CD14-positive monocyte (primary cell): ENCODE data around the gene WWOX. TPM values are rescaled to one million over a fixed set of nuclear protein-coding genes. Genes with fewer than 3 reads are reported as not detected.
"Not testable (repeated sequence)": the region's sequence is repeated elsewhere in the genome, so short reads cannot be mapped to it uniquely, and the experiment has no call there.

ENCODE experiments used
- DNase-seq, 3 donors: peaks; one replicate each; pipeline ENCODE4 v3.0.0-alpha.2; 2011 to 2022
- H2AFZ ChIP-seq: 2 replicates; pipeline ENCODE4 v1.6.0; 2012; ENCODE audit warnings: mild to moderate bottlenecking, low read depth, low read length, inconsistent platforms; ENCODE audit not compliant: insufficient read depth, poor library complexity, severe bottlenecking
- H3K27ac ChIP-seq, 2 donors: 1 replicate in 1 of 2; 2 replicates in 1 of 2; pipeline ENCODE4 v1.5.1; 2012 to 2013; ENCODE audit warnings: low read length in 2 of 2, control low read depth in 1 of 2, inconsistent platforms in 1 of 2, low read depth in 1 of 2, mild to moderate bottlenecking in 1 of 2
- H3K27me3 ChIP-seq, 2 donors: one replicate each; pipeline versions ENCODE4 v1.6.0 to v1.6.1; 2011 to 2013; ENCODE audit warnings: low read length in 2 of 2; ENCODE audit not compliant: control insufficient read depth in 2 of 2, insufficient read depth in 2 of 2
- H3K36me3 ChIP-seq, 2 donors: replicated peaks in 1 of 2; 1 replicate in 1 of 2; 2 replicates in 1 of 2; pipeline versions ENCODE4 v1.5.1 to v1.6.1; 2012 to 2013; ENCODE audit warnings: low read length in 2 of 2, control low read depth in 1 of 2, inconsistent platforms in 1 of 2, mild to moderate bottlenecking in 1 of 2; ENCODE audit not compliant: insufficient read depth in 2 of 2, control insufficient read depth in 1 of 2
- H3K4me1 ChIP-seq, 2 donors: 1 replicate in 1 of 2; 2 replicates in 1 of 2; pipeline versions ENCODE4 v1.5.1 to v1.6.1; 2012 to 2013; ENCODE audit warnings: low read length in 2 of 2, control low read depth in 1 of 2, inconsistent platforms in 1 of 2, mild to moderate bottlenecking in 1 of 2, moderate library complexity in 1 of 2; ENCODE audit not compliant: insufficient read depth in 2 of 2, control insufficient read depth in 1 of 2
- H3K4me2 ChIP-seq: replicated peaks from 2 replicates; pipeline ENCODE3; 2012; ENCODE audit warnings: low read length, moderate library complexity, mild to moderate bottlenecking; ENCODE audit not compliant: poor library complexity, severe bottlenecking; ENCODE audit errors: extremely low read depth
- H3K4me3 ChIP-seq, 3 experiments: fragments of 200-600 bp in 1 of 3; sonication (generic) in 1 of 3; replicated peaks in 1 of 3; 1 replicate in 2 of 3; 2 replicates in 1 of 3; pipeline ENCODE4 v1.5.1; 2011 to 2013; ENCODE audit warnings: low read length in 3 of 3, mild to moderate bottlenecking in 3 of 3, control low read depth in 2 of 3, low read depth in 2 of 3, inconsistent platforms in 1 of 3, moderate library complexity in 1 of 3
- H3K79me2 ChIP-seq: 2 replicates; pipeline ENCODE4 v1.6.0; 2012; ENCODE audit warnings: mild to moderate bottlenecking, control low read depth, inconsistent platforms, low read length, moderate library complexity; ENCODE audit not compliant: insufficient read depth
- H3K9ac ChIP-seq: 2 replicates; pipeline ENCODE4 v1.6.0; 2017; ENCODE audit warnings: low read length, mild to moderate bottlenecking; ENCODE audit not compliant: insufficient read depth, poor library complexity, severe bottlenecking
- H3K9me3 ChIP-seq, 2 donors: replicated peaks in 1 of 2; 1 replicate in 1 of 2; 2 replicates in 1 of 2; pipeline versions ENCODE4 v1.5.1 to v1.6.1; 2012 to 2013; ENCODE audit warnings: low read length in 2 of 2, control low read depth in 1 of 2; ENCODE audit not compliant: control insufficient read depth in 1 of 2, insufficient read depth in 1 of 2
- H4K20me1 ChIP-seq: 2 replicates; pipeline ENCODE4 v1.6.0; 2012; ENCODE audit warnings: mild to moderate bottlenecking, low read length, control low read depth, moderate library complexity; ENCODE audit not compliant: insufficient read depth
- H3K27ac Mint-ChIP-seq, 7 donors: one replicate each; pipeline ENCODE4 v1.8.0; 2020; ENCODE audit warnings: mild to moderate bottlenecking in 7 of 7, mixed read lengths in 7 of 7, moderate library complexity in 6 of 7, inconsistent platforms in 2 of 7
- H3K27me3 Mint-ChIP-seq, 3 donors: one replicate each; pipeline ENCODE4 v1.8.0; 2021 to 2022; ENCODE audit warnings: low read depth in 3 of 3, mild to moderate bottlenecking in 3 of 3, mixed read lengths in 3 of 3, moderate library complexity in 3 of 3, inconsistent platforms in 1 of 3
- H3K36me3 Mint-ChIP-seq, 2 donors: one replicate each; pipeline ENCODE4 v1.8.0; 2020; ENCODE audit warnings: mixed read lengths in 2 of 2, inconsistent platforms in 1 of 2, mild to moderate bottlenecking in 1 of 2
- H3K4me1 Mint-ChIP-seq: one replicate; pipeline ENCODE4 v1.8.0; 2020; ENCODE audit warnings: mild to moderate bottlenecking, mixed read lengths
- H3K4me3 Mint-ChIP-seq, 2 donors: one replicate each; pipeline ENCODE4 v1.8.0; 2020; ENCODE audit warnings: mild to moderate bottlenecking in 2 of 2, mixed read lengths in 2 of 2, moderate library complexity in 1 of 2
- H3K9me3 Mint-ChIP-seq, 7 donors: one replicate each; pipeline ENCODE4 v1.8.0; 2020 to 2022; ENCODE audit warnings: mixed read lengths in 7 of 7, mild to moderate bottlenecking in 6 of 7, moderate library complexity in 6 of 7, inconsistent platforms in 2 of 7
- WGBS: methylation state at CpG from one replicate; pipeline ENCODE4 v1.1.5; 2013; ENCODE audit warnings: missing lambda C conversion rate; ENCODE audit not compliant: insufficient coverage; 5-methylcytosine and 5-hydroxymethylcytosine counted together
- intact Hi-C, 2 donors: fragments of 100-400 bp; cut with micrococcal nuclease; formaldehyde crosslinking; loops; one replicate each; pipeline versions ENCODE4 v1.15.0 to v1.15.1; 2023
- polyA plus RNA-seq, 3 donors: library from polyadenylated mRNA; depleted of rRNA in 1 of 3; unstranded in 2 of 3; stranded (reverse) in 1 of 3; fragments of 300-500 nt in 2 of 3; fragments of >200 nt in 1 of 3; fragmentation: Illumina TruSeq in 2 of 3; gene quantifications; 1 replicate in 2 of 3; 2 replicates in 1 of 3; pipeline ENCODE4 v1.2.3, GENCODE V29; 2012 to 2021
- TF ChIP-seq, protein P1 (sequence below): fragments of 200-600 bp; IDR thresholded peaks from one replicate; pipeline ENCODE4 v1.8.0; 2022; ENCODE audit warnings: antibody characterized with exemption, mild to moderate bottlenecking

WWOX gene
- polyA plus RNA-seq, 3 donors, result 4.0 to 7.0 (median 6.3) TPM

DNA sequence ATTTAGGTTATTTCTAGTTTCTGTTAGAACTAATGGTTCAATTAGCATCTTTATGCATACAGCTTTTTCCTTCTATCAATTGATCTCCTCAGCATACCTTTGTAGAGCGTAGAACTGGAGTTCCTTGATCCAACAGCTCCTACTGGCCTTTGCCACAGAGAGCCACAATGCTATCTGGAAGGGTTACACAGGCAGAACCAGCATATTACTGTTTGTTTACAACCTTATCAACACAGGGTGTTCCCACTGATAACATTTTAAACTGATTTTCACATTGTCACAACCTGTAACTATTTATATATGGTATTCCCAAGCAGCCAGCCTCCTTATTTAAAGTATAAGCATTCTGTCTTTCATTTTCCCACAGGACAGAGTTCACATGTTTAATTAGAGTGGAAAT, 1118.9 kb downstream of the WWOX start:
- no peak overlapping the region for H2AFZ ChIP-seq
- H3K4me2 ChIP-seq, result no peak overlapping the region
- no peak overlapping the region for H3K9ac ChIP-seq
- H3K27ac ChIP-seq, result no peak overlapping the region
- peaks cover 4% of the 10 kb centered on the region for H3K4me1 Mint-ChIP-seq
- TF ChIP-seq, protein P1, sequence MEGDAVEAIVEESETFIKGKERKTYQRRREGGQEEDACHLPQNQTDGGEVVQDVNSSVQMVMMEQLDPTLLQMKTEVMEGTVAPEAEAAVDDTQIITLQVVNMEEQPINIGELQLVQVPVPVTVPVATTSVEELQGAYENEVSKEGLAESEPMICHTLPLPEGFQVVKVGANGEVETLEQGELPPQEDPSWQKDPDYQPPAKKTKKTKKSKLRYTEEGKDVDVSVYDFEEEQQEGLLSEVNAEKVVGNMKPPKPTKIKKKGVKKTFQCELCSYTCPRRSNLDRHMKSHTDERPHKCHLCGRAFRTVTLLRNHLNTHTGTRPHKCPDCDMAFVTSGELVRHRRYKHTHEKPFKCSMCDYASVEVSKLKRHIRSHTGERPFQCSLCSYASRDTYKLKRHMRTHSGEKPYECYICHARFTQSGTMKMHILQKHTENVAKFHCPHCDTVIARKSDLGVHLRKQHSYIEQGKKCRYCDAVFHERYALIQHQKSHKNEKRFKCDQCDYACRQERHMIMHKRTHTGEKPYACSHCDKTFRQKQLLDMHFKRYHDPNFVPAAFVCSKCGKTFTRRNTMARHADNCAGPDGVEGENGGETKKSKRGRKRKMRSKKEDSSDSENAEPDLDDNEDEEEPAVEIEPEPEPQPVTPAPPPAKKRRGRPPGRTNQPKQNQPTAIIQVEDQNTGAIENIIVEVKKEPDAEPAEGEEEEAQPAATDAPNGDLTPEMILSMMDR, result no peak
- no peaks in the 10 kb centered on the region for H3K27me3 Mint-ChIP-seq
- no peaks in the 10 kb centered on the region for H4K20me1 ChIP-seq
- no peaks in the 10 kb centered on the region for H3K4me1 ChIP-seq
- no peaks in the 10 kb centered on the region for H3K9me3 ChIP-seq
- H3K4me3 Mint-ChIP-seq, result no peak overlapping the region
- peaks cover 0 to 5% (median 0%) of the 10 kb centered on the region in 7 donors for H3K9me3 Mint-ChIP-seq
- no CpG with 5 or more reads among the region's 1 CpG for WGBS
- intact Hi-C loops, result no loop called here
- H3K36me3 Mint-ChIP-seq, result no peaks in the 10 kb centered on the region
- DNase-seq, result no peak
- no peaks in the 10 kb centered on the region for H3K79me2 ChIP-seq
- no peaks in the 10 kb centered on the region for H3K27me3 ChIP-seq
- H3K4me3 ChIP-seq, result no peak overlapping the region
- no peaks in the 10 kb centered on the region for H3K36me3 ChIP-seq
- H3K27ac Mint-ChIP-seq, result no peak overlapping the region

DNA sequence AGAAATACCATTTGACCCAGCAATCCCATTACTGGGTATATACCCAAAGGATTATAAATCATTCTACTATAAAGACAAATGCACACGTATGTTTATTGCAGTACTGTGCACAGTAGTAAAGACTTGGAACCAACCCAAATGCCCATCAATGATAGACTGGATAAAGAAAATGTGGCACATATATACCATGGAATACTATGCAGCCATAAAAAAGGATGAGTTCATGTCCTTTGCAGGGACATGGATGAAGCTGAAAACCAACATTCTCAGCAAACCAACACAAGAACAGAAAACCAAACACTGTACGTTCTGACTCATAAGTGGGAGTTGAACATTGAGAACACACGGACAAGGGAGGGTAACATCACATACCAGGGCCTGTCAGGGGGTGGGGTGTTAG, 1126.5 kb downstream of the WWOX start:
- H3K4me3 ChIP-seq, H4K20me1 ChIP-seq, H3K27ac Mint-ChIP-seq, intact Hi-C loops, H3K79me2 ChIP-seq, H3K36me3 ChIP-seq, H3K4me2 ChIP-seq, H3K27me3 Mint-ChIP-seq, H2AFZ ChIP-seq, H3K36me3 Mint-ChIP-seq, H3K4me1 ChIP-seq, H3K4me1 Mint-ChIP-seq, H3K4me3 Mint-ChIP-seq, H3K9me3 ChIP-seq, H3K27me3 ChIP-seq, H3K27ac ChIP-seq, H3K9ac ChIP-seq, H3K9me3 Mint-ChIP-seq, DNase-seq: not testable (repeated sequence)
- 100% methylated on average over 1 of the region's 3 CpGs for WGBS
